Ishikawa (cell line): ENCODE results near the gene FAM124A.

Source experiments
- CEBPB ChIP-seq: IDR thresholded peaks from 2 replicates; pipeline ENCODE4 v1.6.1; 2012
- CREB1 ChIP-seq: IDR thresholded peaks from 2 replicates; pipeline ENCODE4 v1.6.1; 2012; ENCODE audit warnings: low read depth
- EGR1 ChIP-seq: IDR thresholded peaks from 2 replicates; pipeline ENCODE4 v1.6.1; 2012
- EP300 ChIP-seq: IDR thresholded peaks from 2 replicates; pipeline ENCODE4 v1.6.1; 2012; ENCODE audit warnings: borderline replicate concordance
- FOXM1 ChIP-seq: IDR thresholded peaks from 2 replicates; pipeline ENCODE4 v1.6.1; 2012; ENCODE audit warnings: low read depth, borderline replicate concordance
- MAX ChIP-seq: IDR thresholded peaks from 2 replicates; pipeline ENCODE4 v1.6.1; 2012
- NFIC ChIP-seq: IDR thresholded peaks from 2 replicates; pipeline ENCODE4 v1.6.1; 2012
- RAD21 ChIP-seq: IDR thresholded peaks from 2 replicates; pipeline ENCODE4 v1.6.1; 2012; ENCODE audit warnings: low read depth
- REST ChIP-seq: IDR thresholded peaks from 2 replicates; pipeline ENCODE4 v1.6.1; 2012; ENCODE audit warnings: low read depth, mild to moderate bottlenecking
- TAF1 ChIP-seq: IDR thresholded peaks from 2 replicates; pipeline ENCODE4 v1.6.1; 2012; ENCODE audit warnings: low read depth, mild to moderate bottlenecking
- TCF12 ChIP-seq: IDR thresholded peaks from 2 replicates; pipeline ENCODE4 v1.6.1; 2012; ENCODE audit warnings: low read depth
- TEAD4 ChIP-seq: IDR thresholded peaks from 2 replicates; pipeline ENCODE4 v1.6.1; 2012
- USF1 ChIP-seq: IDR thresholded peaks from 2 replicates; pipeline ENCODE4 v1.6.1; 2012
- YY1 ChIP-seq: IDR thresholded peaks from 2 replicates; pipeline ENCODE4 v1.6.1; 2012; ENCODE audit warnings: low read depth
- ZBTB7A ChIP-seq: IDR thresholded peaks from 2 replicates; pipeline ENCODE4 v1.6.1; 2012; ENCODE audit warnings: low read depth

The FAM124A gene

GRCh38 chr13:51235186-51235585, 13.0 kb downstream of the FAM124A start:
- TF ChIP-seq RAD21 (no peak), TEAD4 (no peak)

- TF ChIP-seq REST (no peak), EP300 (no peak), RAD21 (no peak), FOXM1 (no peak)
Measured at GRCh38 chr13:51235756-51236490, 13.7 kb downstream of the FAM124A start.

GRCh38 chr13:51236491-51236792, 14.2 kb downstream of the FAM124A start:
- TF ChIP-seq EP300 (no peak), CREB1 (no peak), FOXM1 (no peak), RAD21 (no peak), TAF1 (no peak), CEBPB (no peak), YY1 (no peak), NFIC (no peak), TCF12 (no peak), MAX (no peak), USF1 (no peak), EGR1 (no peak)

- TF ChIP-seq CREB1 (no peak), TEAD4 (no peak), REST (no peak), MAX (no peak), YY1 (no peak), CEBPB (no peak), TAF1 (no peak), EGR1 (no peak), FOXM1 (no peak), USF1 (no peak), TCF12 (no peak), ZBTB7A (no peak), NFIC (no peak), RAD21 (no peak), EP300 (no peak)
Measured at GRCh38 chr13:51237386-51237785, 15.2 kb downstream of the FAM124A start.

GRCh38 chr13:51237887-51238286, 15.7 kb downstream of the FAM124A start:
- no peak for TF ChIP-seq EP300
- TF ChIP-seq CREB1, result no peak
- no peak for TF ChIP-seq TAF1
- TF ChIP-seq YY1, result no peak
- TF ChIP-seq TCF12, result no peak
- TF ChIP-seq TEAD4, result no peak
- TF ChIP-seq FOXM1, result no peak

GRCh38 chr13:51240178-51240577, 18.0 kb downstream of the FAM124A start:
- TF ChIP-seq EP300 (no peak), TCF12 (no peak), TAF1 (no peak), CEBPB (no peak), MAX (no peak), CREB1 (no peak), NFIC (no peak), USF1 (no peak), EGR1 (no peak), REST (no peak), RAD21 (no peak), FOXM1 (no peak), YY1 (no peak), TEAD4 (no peak), ZBTB7A (no peak)
